ENCODE measurements around the gene DPH7.
"Not testable (repeated sequence)": the region's sequence is repeated elsewhere in the genome, so short reads cannot be mapped to it uniquely, and the experiment has no call there.

Gene DPH7

GRCh38 chr9:137544176-137544760 is 34.5 kb downstream of the DPH7 start:
- no peak for DNase-seq

GRCh38 chr9:137543237-137543963 is 35.3 kb downstream of the DPH7 start:
- DNase-seq: no peak

GRCh38 chr9:137542486-137542885 is 36.2 kb downstream of the DPH7 start:
- DNase-seq: no peak

- DNase-seq: no peak
Observed at GRCh38 chr9:137540536-137540935, 38.2 kb downstream of the DPH7 start.

- DNase-seq: no peak
Observed at GRCh38 chr9:137538058-137538457, 40.7 kb downstream of the DPH7 start.

- not testable (repeated sequence) for DNase-seq
Observed at GRCh38 chr9:137536594-137537131, 42.1 kb downstream of the DPH7 start.

- no peak for DNase-seq
Observed at GRCh38 chr9:137535120-137535428, 43.7 kb downstream of the DPH7 start.

GRCh38 chr9:137534256-137535119 is 44.2 kb downstream of the DPH7 start:
- peak; percentile 67 for DNase-seq

GRCh38 chr9:137532891-137533468 is 45.7 kb downstream of the DPH7 start:
- DNase-seq: not testable (repeated sequence)

- no peak for DNase-seq
Observed at GRCh38 chr9:137531099-137531765, 47.5 kb downstream of the DPH7 start.

GRCh38 chr9:137530331-137530730 is 48.4 kb downstream of the DPH7 start:
- DNase-seq: no peak

GRCh38 chr9:137524981-137525317 is 53.8 kb downstream of the DPH7 start:
- no peak for DNase-seq

GRCh38 chr9:137524161-137524980 is 54.4 kb downstream of the DPH7 start:
- no peak for DNase-seq

- DNase-seq: no peak
Observed at GRCh38 chr9:137522746-137523455, 55.8 kb downstream of the DPH7 start.

- no peak for DNase-seq
Observed at GRCh38 chr9:137521405-137521985, 57.2 kb downstream of the DPH7 start.

GRCh38 chr9:137520614-137521404 is 57.9 kb downstream of the DPH7 start:
- DNase-seq: no peak

- no peak for DNase-seq
Observed at GRCh38 chr9:137519553-137519952, 59.2 kb downstream of the DPH7 start.

GRCh38 chr9:137518661-137519459 is 59.9 kb downstream of the DPH7 start:
- not testable (repeated sequence) for DNase-seq

Data from NCI-H146 (cell line).